SU-DHL-6 (cell line): ENCODE data around the gene ZNF135.
A peak's percentile ranks its signal among the peaks of the same experiment; 100 is the strongest.

Experiments
- H2AFZ ChIP-seq: fragments of 200-600 bp; sonication (generic); 2 replicates; pipeline ENCODE4 v1.6.1; 2014; ENCODE audit warnings: low read depth, mild to moderate bottlenecking, moderate library complexity, mixed read lengths, antibody characterized with exemption, low read length; ENCODE audit not compliant: severe bottlenecking
- H3F3A ChIP-seq: fragments of 200-600 bp; shearing (Covaris generic); 2 replicates; pipeline ENCODE4 v1.6.0; 2016; ENCODE audit warnings: antibody characterized with exemption, mild to moderate bottlenecking; ENCODE audit not compliant: insufficient read depth
- H3K27ac ChIP-seq: fragments of 200-600 bp; sonication (generic); 2 replicates; pipeline ENCODE4 v1.5.1; 2016; ENCODE audit warnings: low read depth, mild to moderate bottlenecking, low read length, moderate library complexity, mixed read lengths
- H3K27me3 ChIP-seq: fragments of 200-600 bp; sonication (generic), shearing (Covaris generic); 2 replicates; pipeline ENCODE4 v1.6.0; 2014; ENCODE audit warnings: mild to moderate bottlenecking, low read length
- H3K36me3 ChIP-seq: fragments of 200-600 bp; sonication (generic); 2 replicates; pipeline ENCODE4 v1.6.1; 2014; ENCODE audit warnings: mild to moderate bottlenecking, low read length, mixed read lengths
- H3K4me2 ChIP-seq: fragments of 300-600, 200-600 bp; shearing (Covaris generic), sonication (generic); 2 replicates; pipeline ENCODE4 v1.6.0; 2014; ENCODE audit warnings: low read length, low read depth, mild to moderate bottlenecking; ENCODE audit not compliant: poor library complexity, severe bottlenecking
- H3K4me3 ChIP-seq: fragments of 200-600 bp; sonication (generic); 2 replicates; pipeline ENCODE4 v1.5.1; 2014; ENCODE audit warnings: antibody characterized with exemption, low read length, mild to moderate bottlenecking, mixed read lengths; ENCODE audit not compliant: insufficient read depth, poor library complexity, severe bottlenecking
- H3K79me2 ChIP-seq: fragments of 200-600 bp; sonication (generic); 2 replicates; pipeline ENCODE4 v1.6.1; 2014; ENCODE audit warnings: mild to moderate bottlenecking, low read length, moderate library complexity; ENCODE audit not compliant: insufficient read depth
- H3K9ac ChIP-seq: fragments of 200-600 bp; sonication (generic); 2 replicates; pipeline ENCODE4 v1.7.0; 2014; ENCODE audit warnings: mild to moderate bottlenecking, low read length
- H3K9me2 ChIP-seq: fragments of 200-600 bp; sonication (generic); replicated peaks from 2 replicates; pipeline ENCODE4 v1.6.1; 2014; ENCODE audit warnings: low read length; ENCODE audit not compliant: insufficient read depth
- H3K9me3 ChIP-seq: fragments of 200-600 bp; sonication (generic); 2 replicates; pipeline ENCODE4 v1.6.1; 2014; ENCODE audit warnings: low read length, mixed read lengths; ENCODE audit not compliant: insufficient read depth
- H4K20me1 ChIP-seq: fragments of 200-600 bp; sonication (generic); 2 replicates; pipeline ENCODE4 v1.6.1; 2014; ENCODE audit warnings: low read depth, mild to moderate bottlenecking, antibody characterized with exemption, low read length, moderate library complexity, mixed read lengths
- CTCF ChIP-seq: fragments of 200-600 bp; sonication (generic); IDR thresholded peaks from one replicate; pipeline ENCODE4 v1.5.1; 2017; ENCODE audit warnings: antibody characterized with exemption, mild to moderate bottlenecking, low read length, moderate library complexity; ENCODE audit not compliant: insufficient read depth, poor library complexity, severe bottlenecking
- EZH2phosphoT487 ChIP-seq: fragments of 200-600 bp; sonication (generic), shearing (Covaris generic); conservative IDR thresholded peaks from 2 replicates; pipeline ENCODE4 v1.6.1; 2018; ENCODE audit warnings: mild to moderate bottlenecking, antibody characterized with exemption, low read length, moderate library complexity, mixed read lengths

ZNF135 gene

GRCh38 chr19:58095328-58095727 is 36.2 kb downstream of the ZNF135 start:
- Histone ChIP-seq H3K9me3 (no peaks in the 10 kb centered on the region), H4K20me1 (no peaks in the 10 kb centered on the region), H3K4me3 (no peak overlapping the region), H3K9ac (no peak overlapping the region), H3F3A (no peaks in the 10 kb centered on the region), H3K79me2 (no peaks in the 10 kb centered on the region), H3K4me2 (no peak overlapping the region), H2AFZ (no peak overlapping the region), H3K27me3 (no peaks in the 10 kb centered on the region), H3K9me2 (no peaks in the 10 kb centered on the region), H3K27ac (no peak overlapping the region), H3K36me3 (no peaks in the 10 kb centered on the region)
- TF ChIP-seq CTCF (no peak), EZH2phosphoT487 (no peak)

GRCh38 chr19:58096884-58097283 is 37.8 kb downstream of the ZNF135 start:
- Histone ChIP-seq H3K27me3 (no peaks in the 10 kb centered on the region), H3K36me3 (no peaks in the 10 kb centered on the region), H3F3A (no peaks in the 10 kb centered on the region), H3K79me2 (no peaks in the 10 kb centered on the region), H2AFZ (no peak overlapping the region), H3K27ac (no peak overlapping the region), H3K4me3 (no peak overlapping the region), H3K9ac (no peak overlapping the region), H3K4me2 (no peak overlapping the region), H3K9me2 (no peaks in the 10 kb centered on the region), H4K20me1 (no peaks in the 10 kb centered on the region), H3K9me3 (peaks cover 3% of the 10 kb centered on the region; the same call in 1 of the 2 replicates)
- TF ChIP-seq CTCF = no peak
- no peak for TF ChIP-seq EZH2phosphoT487

GRCh38 chr19:58097349-58097748 is 38.3 kb downstream of the ZNF135 start:
- Histone ChIP-seq H3K4me3 (peak overlapping the region; percentile 74), H3K9me3 (peaks cover 3% of the 10 kb centered on the region; the same call in 1 of the 2 replicates), H3K9ac (peak overlapping the region; percentile 69; the same call in 1 of the 2 replicates), H3K79me2 (no peaks in the 10 kb centered on the region), H4K20me1 (no peaks in the 10 kb centered on the region), H3F3A (no peaks in the 10 kb centered on the region), H2AFZ (no peak overlapping the region), H3K27ac (no peak overlapping the region), H3K4me2 (peak overlapping the region; percentile 58), H3K9me2 (no peaks in the 10 kb centered on the region), H3K27me3 (no peaks in the 10 kb centered on the region), H3K36me3 (no peaks in the 10 kb centered on the region)
- TF ChIP-seq CTCF (no peak), EZH2phosphoT487 (no peak)
